ENCODE results near the gene ISLR. TPM values are rescaled to one million over a fixed set of nuclear protein-coding genes. Genes with fewer than 3 reads are reported as not detected.

ISLR gene
- total RNA-seq, 1 experiment from 2014 or later = 0.11 TPM

- H3K4me1 ChIP-seq (ENCODE audit: insufficient read depth, low read length) = peaks cover 19% of the 10 kb centered on the region; the same call in 1 of the 2 replicates
- no peak overlapping the region for H3K27ac ChIP-seq (ENCODE audit: insufficient read length, low read depth, low read length)
- no peak for TF ChIP-seq CTCF (conservative IDR thresholded peaks at IDR 0.05)
- Mint-ChIP-seq H3K36me3 (ENCODE audit: insufficient read depth in 1 of 3, low read depth in 3 of 3) (peaks cover 4 to 12% (median 4%) of the 10 kb centered on the region in 3 experiments; a peak in 5 of 7 replicates), H3K4me3 (peak overlapping the region in 1 of 2 experiments; percentile 13; a peak in 1 of 5 replicates), H3K9me3 (no peaks in the 10 kb centered on the region), H3K4me1 (peaks cover 67 to 80% of the 10 kb centered on the region in 2 experiments), H3K27ac (peak overlapping the region; percentile 28 to 63 (median 50); a peak in 3 of 7 replicates), H3K27me3 (ENCODE audit: low read depth) (peaks cover 26% of the 10 kb centered on the region)
- no peak overlapping the region for H4K91ac ChIP-seq (ENCODE audit: insufficient read length, low read depth, low read length)
- H3K23ac ChIP-seq (ENCODE audit: insufficient read length, low read depth, low read length) = no peak overlapping the region
- peaks cover 7% of the 10 kb centered on the region; the same call in 1 of the 2 replicates for H3K27me3 ChIP-seq (ENCODE audit: insufficient read depth, low read length)
- DNase-seq = peak; percentile 63
- H2AK5ac ChIP-seq (ENCODE audit: insufficient read length, low read length) = no peak overlapping the region
- no peak overlapping the region for H2BK15ac ChIP-seq (ENCODE audit: low read depth, low read length)
- no peak overlapping the region for H2AFZ ChIP-seq (ENCODE audit: low read length)
- no peak overlapping the region for H2BK20ac ChIP-seq (ENCODE audit: low read depth, low read length, poor library complexity, severe bottlenecking)
- H3K79me2 ChIP-seq (ENCODE audit: insufficient read depth, low read length) = no peaks in the 10 kb centered on the region
- H4K8ac ChIP-seq (replicated peaks; ENCODE audit: insufficient read length, low read depth, low read length) = no peak overlapping the region
- peaks cover 4% of the 10 kb centered on the region for H3K23me2 ChIP-seq (ENCODE audit: insufficient read length, low read depth, low read length, poor library complexity, severe bottlenecking)
- WGBS (ENCODE audit: extremely low coverage, insufficient read length, low lambda C conversion rate) = no CpG with 5 or more reads among the region's 7 CpGs
- no peaks in the 10 kb centered on the region for H3K79me1 ChIP-seq (ENCODE audit: insufficient read depth, low read depth, low read length, poor library complexity, severe bottlenecking)
- no peak overlapping the region for H3K4ac ChIP-seq (ENCODE audit: low read depth, low read length)
- H3K56ac ChIP-seq (ENCODE audit: insufficient read length, low read depth, low read length) = no peak overlapping the region
- no peak overlapping the region for H3K14ac ChIP-seq (ENCODE audit: insufficient read depth, low read length)
- H2BK5ac ChIP-seq (ENCODE audit: insufficient read length, low read length) = no peak overlapping the region
- no peak overlapping the region for H2BK12ac ChIP-seq (ENCODE audit: insufficient read length, low read depth, low read length)
- no peak overlapping the region for H3T11ph ChIP-seq (ENCODE audit: low read length)
- H3K4me2 ChIP-seq (ENCODE audit: insufficient read depth, insufficient read length, low read length) = no peak overlapping the region
- no peak overlapping the region for H4K5ac ChIP-seq (ENCODE audit: insufficient read length, low read depth, low read length)
- no peak overlapping the region for H2BK120ac ChIP-seq (ENCODE audit: low read depth, low read length, poor library complexity, severe bottlenecking)
- H3K18ac ChIP-seq (ENCODE audit: insufficient read length, low read depth, low read length) = no peak overlapping the region
- H3K9me3 ChIP-seq (ENCODE audit: control insufficient read depth, low read depth, low read length) = no peaks in the 10 kb centered on the region
- H4K20me1 ChIP-seq (ENCODE audit: control insufficient read depth, insufficient read depth, insufficient read length) = no peaks in the 10 kb centered on the region
- H3K9ac ChIP-seq (ENCODE audit: extremely low read depth, insufficient read length, low read length) = no peak overlapping the region
Observed at GRCh38 chr15:74213858-74214284, 40.4 kb downstream of the ISLR start.

Data from H9 (cell line).